NK-92 (cell line): Measurements from ENCODE around the gene LHFPL2.

Source experiments
- DNase-seq: peaks from one replicate; lab custom pipeline; 2025; ENCODE audit not compliant: unreplicated experiment; lab: John Stamatoyannopoulos, UW

Gene LHFPL2

GRCh38 chr5:78597068-78597973, 51.3 kb downstream of the LHFPL2 start:
- no peak for DNase-seq

GRCh38 chr5:78595458-78595921, 53.1 kb downstream of the LHFPL2 start:
- DNase-seq: no peak

- DNase-seq: no peak
Observed at GRCh38 chr5:78594610-78595457, 53.7 kb downstream of the LHFPL2 start.

- no peak for DNase-seq
Observed at GRCh38 chr5:78594021-78594420, 54.6 kb downstream of the LHFPL2 start.

- DNase-seq: no peak
Observed at GRCh38 chr5:78593465-78593864, 55.1 kb downstream of the LHFPL2 start.

- DNase-seq: no peak
Observed at GRCh38 chr5:78592735-78593386, 55.7 kb downstream of the LHFPL2 start.

- DNase-seq: no peak
Observed at GRCh38 chr5:78591972-78592700, 56.4 kb downstream of the LHFPL2 start.

GRCh38 chr5:78591138-78591612, 57.4 kb downstream of the LHFPL2 start:
- DNase-seq: no peak

- no peak for DNase-seq
Observed at GRCh38 chr5:78589923-78590322, 58.6 kb downstream of the LHFPL2 start.

- DNase-seq: no peak
Observed at GRCh38 chr5:78588507-78588906, 60.1 kb downstream of the LHFPL2 start.

GRCh38 chr5:78587775-78588291, 60.7 kb downstream of the LHFPL2 start:
- DNase-seq: no peak

- no peak for DNase-seq
Observed at GRCh38 chr5:78587081-78587774, 61.3 kb downstream of the LHFPL2 start.

GRCh38 chr5:78586251-78586650, 62.3 kb downstream of the LHFPL2 start:
- no peak for DNase-seq

GRCh38 chr5:78578015-78578414, 70.6 kb downstream of the LHFPL2 start:
- DNase-seq: no peak

GRCh38 chr5:78577071-78577807, 71.3 kb downstream of the LHFPL2 start:
- DNase-seq: no peak

- no peak for DNase-seq
Observed at GRCh38 chr5:78576376-78576775, 72.2 kb downstream of the LHFPL2 start.

- DNase-seq: no peak
Observed at GRCh38 chr5:78574731-78575161, 73.8 kb downstream of the LHFPL2 start.

GRCh38 chr5:78574131-78574673, 74.4 kb downstream of the LHFPL2 start:
- DNase-seq: no peak

- no peak for DNase-seq
Observed at GRCh38 chr5:78573318-78573717, 75.3 kb downstream of the LHFPL2 start.
